ENCODE results near the gene SLC1A1. TPM values are rescaled to one million over a fixed set of nuclear protein-coding genes. Genes with fewer than 3 reads are reported as not detected.

SLC1A1 gene
- total RNA-seq, 2 donors from 2014 or later = 2.6 to 5.2 TPM

DNA sequence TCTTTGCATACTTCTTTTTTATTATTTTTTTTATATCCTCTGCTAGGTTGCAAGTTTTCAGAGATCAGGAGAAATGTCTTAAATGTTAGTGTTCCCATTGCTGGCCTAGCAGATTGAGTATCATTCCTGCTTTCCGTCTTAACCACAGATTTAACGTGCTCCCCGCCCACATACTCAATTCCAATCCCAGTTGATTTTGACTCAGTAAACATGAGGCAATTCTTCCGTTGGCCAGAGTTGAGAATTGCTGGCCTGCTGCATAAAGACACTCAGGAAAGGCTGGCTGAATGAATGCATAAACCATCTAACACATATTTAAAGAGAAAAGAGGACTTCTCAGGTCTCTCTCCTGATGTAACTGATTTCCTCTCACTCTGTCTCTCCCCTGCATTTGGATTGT lies 125.0 kb downstream of the SLC1A1 start:
- H3K36me3 ChIP-seq (replicated peaks in 1 of 2; ENCODE audit: insufficient read depth in 1 of 2, low read depth in 2 of 2) = peaks cover 0 to 2% of the 10 kb centered on the region in 2 donors
- no peaks in the 10 kb centered on the region for H3K27me3 ChIP-seq
- no peak for ATAC-seq
- H3K27ac ChIP-seq = no peak overlapping the region
- peak in 1 of 4 donors; percentile 20 for DNase-seq
- no peak for TF ChIP-seq CTCF (IDR thresholded peaks at IDR 0.05)
- no peak for TF ChIP-seq POLR2A (IDR thresholded peaks at IDR 0.05)
- H3K4me1 ChIP-seq = no peaks in the 10 kb centered on the region
- intact Hi-C loops (cut with DNase I) = no loop called here
- no peak overlapping the region for H3K4me3 ChIP-seq
- WGBS, 2 donors = 78 to 80% methylated on average over 4 of the region's 4 CpGs
- no peaks in the 10 kb centered on the region for H3K9me3 ChIP-seq

DNA sequence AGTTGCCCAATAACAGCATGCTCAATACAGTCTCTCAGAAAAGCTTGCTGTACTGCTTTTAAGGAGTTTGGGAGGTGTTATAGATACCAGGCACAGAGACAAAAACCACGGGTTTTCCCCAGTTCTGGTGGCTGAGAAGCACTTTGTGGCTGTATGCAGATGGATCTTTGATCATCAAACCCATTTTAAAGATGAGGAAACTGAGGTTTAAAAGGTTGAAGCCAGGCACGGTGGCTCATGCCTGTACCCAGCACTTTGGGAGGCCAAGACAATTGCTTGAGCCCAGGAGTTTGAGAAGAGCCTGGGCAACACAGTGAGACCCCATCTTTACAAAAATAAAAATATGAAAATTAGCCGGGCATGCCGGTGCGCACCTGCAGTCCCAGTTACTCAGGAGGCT lies 125.5 kb downstream of the SLC1A1 start:
- intact Hi-C loops (cut with DNase I) = no loop called here
- H3K27ac ChIP-seq = no peak overlapping the region
- no peaks in the 10 kb centered on the region for H3K4me1 ChIP-seq
- H3K9me3 ChIP-seq = no peaks in the 10 kb centered on the region
- DNase-seq (no peak), ATAC-seq (no peak)
- TF ChIP-seq POLR2A (IDR thresholded peaks at IDR 0.05) = no peak
- no peak for TF ChIP-seq CTCF (IDR thresholded peaks at IDR 0.05)
- H3K36me3 ChIP-seq (replicated peaks in 1 of 2; ENCODE audit: insufficient read depth in 1 of 2, low read depth in 2 of 2) = peaks cover 0 to 2% of the 10 kb centered on the region in 2 donors
- H3K27me3 ChIP-seq = no peaks in the 10 kb centered on the region
- WGBS, 2 donors = 79 to 98% methylated on average over 5 of the region's 5 CpGs
- no peak overlapping the region for H3K4me3 ChIP-seq

DNA sequence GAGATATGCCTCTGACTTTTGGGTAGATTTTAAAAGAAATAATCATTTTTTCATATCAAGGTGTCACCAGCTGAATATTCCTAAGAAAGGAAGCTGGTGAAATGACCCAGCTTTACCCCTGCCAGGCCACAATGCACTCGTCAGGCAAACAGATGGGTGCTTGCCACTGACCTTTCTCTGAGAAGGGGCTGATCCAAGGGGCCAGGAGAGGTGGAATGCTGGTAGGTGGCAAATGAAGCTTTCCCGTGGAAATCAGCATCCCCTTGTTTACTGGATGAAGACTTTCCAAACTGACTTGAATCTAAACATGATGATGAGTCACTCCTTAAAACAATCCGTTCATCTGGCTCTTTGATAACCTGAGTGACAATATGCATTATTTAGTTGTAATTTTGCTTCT lies 127.5 kb downstream of the SLC1A1 start:
- 67 to 73% methylated on average over 3 of the region's 3 CpGs for WGBS, 2 donors
- Histone ChIP-seq H3K4me1 (no peaks in the 10 kb centered on the region), H3K9me3 (no peaks in the 10 kb centered on the region), H3K4me3 (no peak overlapping the region), H3K27ac (no peak overlapping the region), H3K27me3 (no peaks in the 10 kb centered on the region), H3K36me3 (replicated peaks in 1 of 2; ENCODE audit: insufficient read depth in 1 of 2, low read depth in 2 of 2) (peaks cover 0 to 9% of the 10 kb centered on the region in 2 donors)
- DNase-seq = no peak
- ATAC-seq = no peak
- intact Hi-C loops (cut with DNase I) = no loop called here
- TF ChIP-seq CTCF (IDR thresholded peaks at IDR 0.05) (no peak), POLR2A (IDR thresholded peaks at IDR 0.05) (no peak)

GRCh38 chr9:4618700-4619099 lies 128.4 kb downstream of the SLC1A1 start:
- Histone ChIP-seq H3K9me3 (no peaks in the 10 kb centered on the region), H3K4me1 (no peaks in the 10 kb centered on the region), H3K27me3 (no peaks in the 10 kb centered on the region), H3K27ac (no peak overlapping the region), H3K4me3 (no peak overlapping the region), H3K36me3 (replicated peaks in 1 of 2; ENCODE audit: insufficient read depth in 1 of 2, low read depth in 2 of 2) (peaks cover 0 to 9% of the 10 kb centered on the region in 2 donors)
- 87 to 93% methylated on average over 2 of the region's 2 CpGs for WGBS, 2 donors
- DNase-seq = no peak
- no peak for ATAC-seq
- intact Hi-C loops (cut with DNase I) = no loop called here
- TF ChIP-seq CTCF (IDR thresholded peaks at IDR 0.05) (no peak), POLR2A (IDR thresholded peaks at IDR 0.05) (no peak)

- DNase-seq (no peak), ATAC-seq (no peak)
- H3K36me3 ChIP-seq (replicated peaks in 1 of 2; ENCODE audit: insufficient read depth in 1 of 2, low read depth in 2 of 2) = peaks cover 0 to 11% of the 10 kb centered on the region in 2 donors
- TF ChIP-seq CTCF (IDR thresholded peaks at IDR 0.05) (no peak), POLR2A (IDR thresholded peaks at IDR 0.05) (no peak)
- no peaks in the 10 kb centered on the region for H3K4me1 ChIP-seq
- no peak overlapping the region for H3K27ac ChIP-seq
- no peaks in the 10 kb centered on the region for H3K9me3 ChIP-seq
- no peaks in the 10 kb centered on the region for H3K27me3 ChIP-seq
- intact Hi-C loops (cut with DNase I) = no loop called here
- H3K4me3 ChIP-seq = no peak overlapping the region
- 64 to 80% methylated on average over 3 of the region's 3 CpGs for WGBS, 2 donors
Measured at GRCh38 chr9:4620057-4620765, 129.9 kb downstream of the SLC1A1 start.
